Stimulated activated CD4-positive, alpha-beta T cell treated with anti-CD3 and anti-CD28 coated beads, Interleukin-1b, Interleukin-23, amount 100 ng/mL, for 4 hours (primary cell): Measurements from ENCODE around the gene SLC51B.
A peak's percentile ranks its signal among the peaks of the same experiment; 100 is the strongest.
"Not testable (repeated sequence)": the region's sequence is repeated elsewhere in the genome, so short reads cannot be mapped to it uniquely, and the experiment has no call there.

Experiments used
- DNase-seq, 2 donors: peaks; one replicate each; pipeline ENCODE4 v3.0.0-alpha.2; 2020; ENCODE audit warnings: low read depth in 2 of 2

The SLC51B gene

GRCh38 chr15:65099336-65099735 lies 54.1 kb downstream of the SLC51B start:
- DNase-seq = no peak

GRCh38 chr15:65099801-65100200 lies 54.6 kb downstream of the SLC51B start:
- DNase-seq = not testable (repeated sequence)

GRCh38 chr15:65100442-65100841 lies 55.3 kb downstream of the SLC51B start:
- no peak for DNase-seq

DNA sequence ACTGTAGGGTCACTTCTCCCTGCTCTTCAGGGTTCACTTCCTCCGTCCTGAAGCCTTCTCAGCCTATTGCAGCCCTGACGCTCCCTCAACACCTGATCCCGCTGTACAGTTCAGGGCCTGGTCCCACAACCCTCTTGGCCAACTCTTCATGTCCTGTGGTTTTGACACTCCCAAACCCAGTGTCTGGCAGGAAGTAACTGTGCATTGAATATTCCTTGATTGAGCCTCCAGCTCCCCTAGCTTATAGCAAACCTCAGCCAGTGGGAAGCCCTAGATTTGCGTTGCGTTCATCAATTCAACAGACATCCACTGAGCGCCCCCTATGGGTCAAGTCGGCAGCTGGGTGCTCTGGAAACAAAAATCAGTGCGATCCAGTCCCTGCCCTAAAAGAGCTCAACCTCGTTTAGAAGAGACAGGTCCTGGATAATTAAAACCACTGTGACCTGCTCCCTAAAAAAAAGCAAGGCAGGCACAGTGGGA lies 56.3 kb downstream of the SLC51B start:
- peak; percentile 28 to 40 for DNase-seq

DNA sequence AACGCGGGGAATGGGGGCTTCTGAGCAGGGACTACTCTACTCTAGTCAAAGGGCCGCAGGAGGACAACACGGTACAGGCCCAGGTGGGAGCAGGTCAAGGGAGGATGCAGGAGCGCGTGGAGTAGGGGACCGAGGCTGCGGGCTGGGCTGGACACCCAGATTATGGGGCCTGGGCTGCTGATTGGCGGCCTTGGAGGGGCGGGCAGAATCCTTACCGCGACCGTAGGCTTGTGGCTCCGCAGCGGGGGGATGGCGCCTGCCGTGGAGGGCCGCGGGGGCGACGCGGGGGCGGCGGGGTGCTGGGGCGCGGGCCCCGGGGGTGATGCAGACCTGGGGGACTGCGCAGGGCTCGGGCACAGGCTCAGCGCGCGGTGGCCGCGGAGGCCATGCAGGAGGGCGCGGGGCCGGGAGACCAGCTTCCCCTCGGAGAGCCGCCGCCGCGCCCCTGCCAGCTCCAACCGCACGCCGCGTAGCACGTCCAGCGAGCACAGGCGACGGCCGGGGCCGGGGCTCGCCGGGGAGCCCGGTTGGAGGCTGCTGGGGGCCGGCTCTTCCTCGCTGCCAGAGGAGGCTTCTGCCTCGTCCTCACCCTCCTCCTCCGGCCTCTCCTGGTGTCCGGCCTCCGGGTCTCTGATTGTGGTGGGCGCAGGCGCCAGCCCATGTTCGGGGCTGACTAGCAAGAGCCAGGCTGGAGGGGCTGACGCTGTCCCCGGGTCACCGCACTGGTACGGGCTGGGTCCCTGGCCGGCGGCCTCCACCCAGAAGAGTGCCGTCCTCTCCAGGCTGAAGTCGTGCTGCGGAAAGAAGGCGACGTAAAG lies 56.9 kb downstream of the SLC51B start:
- no peak for DNase-seq

- no peak for DNase-seq
These were observed 57.7 kb downstream of the SLC51B start for GRCh38 chr15:65102912-65103311.
